ENCODE results near the gene PODN.

DNA sequence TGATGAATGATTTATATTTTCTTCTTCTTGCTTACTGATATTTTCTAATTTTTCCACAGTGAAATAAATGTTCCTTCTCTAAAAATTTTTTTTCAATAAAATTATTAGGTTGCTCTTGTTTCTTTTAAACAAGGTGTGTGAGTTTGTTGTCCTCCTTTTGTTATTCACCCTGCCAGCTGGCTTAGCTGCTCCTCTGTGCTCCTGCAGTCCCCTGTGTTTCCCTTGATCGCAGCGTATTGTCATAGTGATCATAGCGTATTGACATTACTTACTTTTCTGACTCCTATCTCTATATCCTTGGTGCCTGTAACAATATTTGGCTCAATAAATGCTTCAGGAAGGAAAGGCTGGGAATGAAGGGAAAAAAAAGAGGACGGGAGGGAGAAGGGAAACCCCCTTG is 24.9 kb upstream of the PODN start:
- TF ChIP-seq, protein P1, sequence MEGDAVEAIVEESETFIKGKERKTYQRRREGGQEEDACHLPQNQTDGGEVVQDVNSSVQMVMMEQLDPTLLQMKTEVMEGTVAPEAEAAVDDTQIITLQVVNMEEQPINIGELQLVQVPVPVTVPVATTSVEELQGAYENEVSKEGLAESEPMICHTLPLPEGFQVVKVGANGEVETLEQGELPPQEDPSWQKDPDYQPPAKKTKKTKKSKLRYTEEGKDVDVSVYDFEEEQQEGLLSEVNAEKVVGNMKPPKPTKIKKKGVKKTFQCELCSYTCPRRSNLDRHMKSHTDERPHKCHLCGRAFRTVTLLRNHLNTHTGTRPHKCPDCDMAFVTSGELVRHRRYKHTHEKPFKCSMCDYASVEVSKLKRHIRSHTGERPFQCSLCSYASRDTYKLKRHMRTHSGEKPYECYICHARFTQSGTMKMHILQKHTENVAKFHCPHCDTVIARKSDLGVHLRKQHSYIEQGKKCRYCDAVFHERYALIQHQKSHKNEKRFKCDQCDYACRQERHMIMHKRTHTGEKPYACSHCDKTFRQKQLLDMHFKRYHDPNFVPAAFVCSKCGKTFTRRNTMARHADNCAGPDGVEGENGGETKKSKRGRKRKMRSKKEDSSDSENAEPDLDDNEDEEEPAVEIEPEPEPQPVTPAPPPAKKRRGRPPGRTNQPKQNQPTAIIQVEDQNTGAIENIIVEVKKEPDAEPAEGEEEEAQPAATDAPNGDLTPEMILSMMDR (IDR thresholded peaks at IDR 0.05): no peak
- TF ChIP-seq POLR2A (IDR thresholded peaks at IDR 0.05): no peak

All from esophagus squamous epithelium (tissue), 4 donors.